GM21381 (cell line): Measurements from ENCODE around the gene FH.

Experiments used
- ATAC-seq: cut with Tn5 transposase; IDR thresholded peaks from one replicate; pipeline ENCODE4 v1.9.1; 2021; ENCODE audit warnings: mild to moderate bottlenecking, moderate library complexity; ENCODE audit not compliant: unreplicated experiment

Gene FH

GRCh38 chr1:241525026-241525425 is 5.5 kb upstream of the FH start:
- no peak for ATAC-seq

GRCh38 chr1:241521718-241522117 is 2.2 kb upstream of the FH start:
- no peak for ATAC-seq

- no peak for ATAC-seq
Observed at GRCh38 chr1:241520080-241520465, 518 bp upstream of the FH start.

GRCh38 chr1:241518476-241519307 is 863 bp downstream of the FH start:
- peak; percentile 31 for ATAC-seq

GRCh38 chr1:241513378-241513777 is 6.2 kb downstream of the FH start:
- no peak for ATAC-seq

- no peak for ATAC-seq
Observed at GRCh38 chr1:241507189-241507863, 12.2 kb downstream of the FH start.

- no peak for ATAC-seq
Observed at GRCh38 chr1:241503444-241503843, 16.1 kb downstream of the FH start.

- no peak for ATAC-seq
Observed at GRCh38 chr1:241499910-241500309, 19.6 kb downstream of the FH start.

- no peak for ATAC-seq
Observed at GRCh38 chr1:241495741-241496140, 23.8 kb downstream of the FH start.

- no peak for ATAC-seq
Observed at GRCh38 chr1:241488739-241489138, 30.8 kb downstream of the FH start.

- peak; percentile 50 for ATAC-seq
Observed at GRCh38 chr1:241485554-241485992, 34.0 kb downstream of the FH start.

- peak; percentile 41 for ATAC-seq
Observed at GRCh38 chr1:241485145-241485544, 34.4 kb downstream of the FH start.

GRCh38 chr1:241482761-241483250 is 36.7 kb downstream of the FH start:
- ATAC-seq = no peak

- no peak for ATAC-seq
Observed at GRCh38 chr1:241479294-241479693, 40.3 kb downstream of the FH start.

GRCh38 chr1:241475671-241476070 is 43.9 kb downstream of the FH start:
- no peak for ATAC-seq

GRCh38 chr1:241473026-241473425 is 46.5 kb downstream of the FH start:
- no peak for ATAC-seq

- no peak for ATAC-seq
Observed at GRCh38 chr1:241470908-241471590, 48.5 kb downstream of the FH start.

- ATAC-seq = no peak
Observed at GRCh38 chr1:241470361-241470760, 49.2 kb downstream of the FH start.

- no peak for ATAC-seq
Observed at GRCh38 chr1:241465673-241466072, 53.9 kb downstream of the FH start.

GRCh38 chr1:241464985-241465384 is 54.6 kb downstream of the FH start:
- no peak for ATAC-seq

- no peak for ATAC-seq
Observed at GRCh38 chr1:241462391-241462790, 57.2 kb downstream of the FH start.
